ENCODE measurements around the gene CD22. TPM values are rescaled to one million over a fixed set of nuclear protein-coding genes. Genes with fewer than 3 reads are reported as not detected.

The CD22 gene
- total and polyA plus RNA-seq, 9 donors = 54.2 to 264 (median 113) TPM

DNA sequence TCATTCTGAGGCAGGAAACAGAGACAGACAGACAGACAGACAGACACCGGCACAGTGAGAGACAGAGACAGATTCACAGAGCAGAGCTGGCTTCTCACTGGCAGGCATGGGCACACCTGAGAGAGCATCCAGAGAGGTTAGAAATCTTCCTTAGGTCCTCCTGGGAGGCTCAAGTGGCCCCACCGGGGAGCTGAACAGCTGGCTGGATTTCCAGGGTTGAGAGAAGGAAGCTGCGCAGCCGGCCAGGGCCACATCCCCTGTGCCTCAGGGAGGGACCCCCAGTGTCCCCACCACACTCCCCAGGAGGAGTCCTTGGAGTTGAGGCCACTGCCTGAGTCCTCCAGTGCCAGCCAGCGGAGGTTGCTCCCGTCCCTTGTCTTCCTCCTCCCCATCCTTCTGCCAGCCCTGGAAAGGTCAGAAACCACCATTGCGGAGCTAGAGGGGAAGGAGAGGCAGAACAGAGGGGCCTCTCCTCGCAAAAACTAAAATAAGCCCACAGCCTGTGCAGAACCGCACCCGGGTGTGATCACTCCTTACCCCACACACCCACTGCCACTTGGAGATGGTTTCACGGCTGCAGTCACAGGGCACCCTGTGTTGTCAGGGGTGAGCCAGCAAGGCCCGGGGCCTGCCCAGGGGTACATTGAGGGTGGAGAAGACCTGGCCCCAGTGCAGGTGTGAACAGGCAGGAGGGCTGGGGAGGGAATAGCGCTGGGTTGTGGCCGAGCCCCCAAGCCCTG is 33.4 kb downstream of the CD22 start:
- no peak for DNase-seq
- TF ChIP-seq EP300 (IDR thresholded peaks at IDR 0.05) = no peak
- no peak for TF ChIP-seq POLR2A (IDR thresholded peaks at IDR 0.05)
- TF ChIP-seq CTCF (IDR thresholded peaks at IDR 0.05) = no peak

DNA sequence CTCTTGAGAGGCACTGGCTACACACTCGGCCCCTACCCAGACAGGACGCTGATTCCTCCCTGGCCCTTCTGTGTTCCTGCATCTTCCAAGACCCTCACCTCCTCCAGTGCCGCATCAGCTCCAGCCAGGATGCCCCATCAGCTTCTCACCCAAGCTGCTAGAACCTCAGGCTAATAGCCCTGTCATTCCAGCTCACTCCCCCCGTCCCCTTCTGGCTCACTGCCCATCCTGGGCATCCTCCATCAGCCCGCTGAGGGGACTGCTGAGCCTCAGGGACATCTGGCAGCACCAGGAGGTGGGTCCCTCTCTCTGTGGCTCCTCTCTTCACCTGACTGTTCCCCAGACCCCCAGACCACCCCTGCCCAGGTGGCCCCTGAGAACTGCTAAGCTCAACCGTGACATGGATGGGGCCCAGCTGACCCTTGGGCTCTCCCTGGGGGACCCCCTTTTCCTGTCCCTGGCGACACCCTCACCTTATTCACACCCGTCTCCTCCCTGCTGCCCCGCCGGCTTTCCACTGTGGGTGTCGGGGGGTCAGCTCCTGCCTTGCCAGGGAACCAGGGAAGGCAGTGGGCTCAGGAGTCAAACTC is 34.1 kb downstream of the CD22 start:
- Histone ChIP-seq H3K4me1 (ENCODE audit: insufficient read depth) (no peaks in the 10 kb centered on the region), H3K36me3 (no peaks in the 10 kb centered on the region), H3K27me3 (no peaks in the 10 kb centered on the region), H3K9me3 (no peaks in the 10 kb centered on the region), H3K4me3 (no peak overlapping the region), H3K27ac (no peak overlapping the region)
- TF ChIP-seq EP300 (IDR thresholded peaks at IDR 0.05) = no peak
- no peak for TF ChIP-seq CTCF (IDR thresholded peaks at IDR 0.05)
- TF ChIP-seq POLR2A (IDR thresholded peaks at IDR 0.05) = no peak
- no peak for DNase-seq
- intact Hi-C loops (cut with DNase I) = no loop called here
- WGBS, 3 donors = 85 to 88% methylated on average over 10 to 11 of the region's 11 CpGs; no CpG with 5 or more reads in 1 of the 3 donors

More for the DNA sequence above, 33.4 kb downstream of the CD22 start:
- no peaks in the 10 kb centered on the region for H3K36me3 ChIP-seq
- WGBS, 3 donors = 73 to 82% methylated on average over 14 of the region's 14 CpGs; no CpG with 5 or more reads in 1 of the 3 donors
- H3K27me3 ChIP-seq = no peaks in the 10 kb centered on the region
- H3K4me3 ChIP-seq = no peak overlapping the region
- no peaks in the 10 kb centered on the region for H3K9me3 ChIP-seq
- intact Hi-C loops (cut with DNase I) = no loop called here
- no peak overlapping the region for H3K27ac ChIP-seq
- no peaks in the 10 kb centered on the region for H3K4me1 ChIP-seq (ENCODE audit: insufficient read depth)

DNA sequence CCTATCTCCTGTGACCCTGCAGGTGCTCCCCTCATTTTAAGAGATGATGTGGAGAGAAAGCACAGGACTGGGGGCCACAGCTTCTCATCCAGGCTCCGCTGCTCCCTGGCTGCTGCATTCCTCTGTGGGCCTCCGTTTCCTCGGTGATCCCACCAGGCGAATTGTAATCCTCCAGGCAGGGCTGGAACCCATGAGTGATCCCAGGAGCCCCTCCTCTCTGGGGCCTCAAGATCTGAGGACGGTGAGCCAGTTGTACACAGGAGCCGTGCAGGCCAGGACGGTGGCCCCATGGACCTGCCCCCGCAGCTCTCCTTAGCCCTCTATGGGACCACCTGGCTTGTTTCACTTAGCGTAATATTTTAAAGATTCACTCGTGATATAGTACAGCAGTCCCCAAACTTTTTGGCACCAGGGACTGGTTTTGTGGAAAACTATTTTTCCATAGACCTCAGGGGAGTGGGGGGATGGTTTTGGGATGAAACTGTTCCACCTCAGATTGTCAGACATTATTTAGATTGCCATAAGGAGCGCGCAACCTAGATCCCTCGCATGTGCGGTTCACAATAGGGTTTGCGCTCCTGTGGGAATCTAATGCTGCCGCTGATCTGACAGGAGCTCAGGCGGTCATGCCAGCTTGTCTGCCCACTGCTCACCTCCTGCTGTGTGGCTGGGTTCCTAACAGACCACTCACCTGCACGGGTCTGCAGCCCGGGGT is 34.9 kb downstream of the CD22 start:
- Histone ChIP-seq H3K36me3 (no peaks in the 10 kb centered on the region), H3K4me1 (ENCODE audit: insufficient read depth) (no peaks in the 10 kb centered on the region), H3K27ac (no peak overlapping the region), H3K9me3 (no peaks in the 10 kb centered on the region), H3K4me3 (no peak overlapping the region), H3K27me3 (no peaks in the 10 kb centered on the region)
- WGBS, 3 donors = 79 to 82% methylated on average over 19 of the region's 19 CpGs; no CpG with 5 or more reads in 1 of the 3 donors
- DNase-seq = no peak
- TF ChIP-seq POLR2A (IDR thresholded peaks at IDR 0.05) = no peak
- TF ChIP-seq CTCF (IDR thresholded peaks at IDR 0.05) = no peak
- no peak for TF ChIP-seq EP300 (IDR thresholded peaks at IDR 0.05)
- intact Hi-C loops (cut with DNase I) = no loop called here

- intact Hi-C loops (cut with DNase I) = no loop called here
- Histone ChIP-seq H3K9me3 (no peaks in the 10 kb centered on the region), H3K4me3 (no peak overlapping the region), H3K27ac (no peak overlapping the region), H3K27me3 (no peaks in the 10 kb centered on the region), H3K36me3 (no peaks in the 10 kb centered on the region), H3K4me1 (ENCODE audit: insufficient read depth) (no peaks in the 10 kb centered on the region)
- TF ChIP-seq EP300 (IDR thresholded peaks at IDR 0.05) (no peak), POLR2A (IDR thresholded peaks at IDR 0.05) (no peak), CTCF (IDR thresholded peaks at IDR 0.05) (no peak)
- WGBS, 3 donors = 90% methylated on average over 4 of the region's 4 CpGs; no CpG with 5 or more reads in 1 of the 3 donors
- DNase-seq = no peak
Observed at GRCh38 chr19:35365303-35365702, 36.3 kb downstream of the CD22 start.

Measured in ovary (tissue), 9 donors.